Right ventricle myocardium inferior (tissue), 1 donor: ENCODE results near the gene XG. TPM values are rescaled to one million over a fixed set of nuclear protein-coding genes. Genes with fewer than 3 reads are reported as not detected.
"Not testable (repeated sequence)": the region's sequence is repeated elsewhere in the genome, so short reads cannot be mapped to it uniquely, and the experiment has no call there.

ENCODE experiments used
- ATAC-seq: fragments of 200-7000 bp; cut with Tn5 transposase; one replicate; pipeline ENCODE4 v1.9.1; 2020; ENCODE audit warnings: mild to moderate bottlenecking, moderate library complexity
- DNase-seq: peaks from one replicate; pipeline ENCODE4 v3.0.0; 2021; ENCODE audit errors: missing footprints
- intact Hi-C: fragments of 100-400 bp; cut with DNase I; formaldehyde crosslinking; loops from one replicate; pipeline ENCODE4 v1.11.0; 2022
- long read RNA-seq: library from polyadenylated mRNA; unstranded; transcript quantifications from one replicate; pipeline ENCODE4 v2.0.0, GENCODE V29; 2021
- total RNA-seq: library from RNA; stranded (reverse); fragmentation: NEBNext Ultra II Directional; extraction: Animal tissue kit (Norgen Biotek cat#: 25700); gene quantifications from one replicate; pipeline ENCODE4 v1.2.1, GENCODE V29; 2021
- donor health status: DM: no; HTN: yes; CAD: no; lungs with severe emphysema.

The XG gene, protein sequence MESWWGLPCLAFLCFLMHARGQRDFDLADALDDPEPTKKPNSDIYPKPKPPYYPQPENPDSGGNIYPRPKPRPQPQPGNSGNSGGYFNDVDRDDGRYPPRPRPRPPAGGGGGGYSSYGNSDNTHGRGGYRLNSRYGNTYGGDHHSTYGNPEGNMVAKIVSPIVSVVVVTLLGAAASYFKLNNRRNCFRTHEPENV
- 0.19 TPM for total RNA-seq
- long read RNA-seq, result 0 reads

DNA sequence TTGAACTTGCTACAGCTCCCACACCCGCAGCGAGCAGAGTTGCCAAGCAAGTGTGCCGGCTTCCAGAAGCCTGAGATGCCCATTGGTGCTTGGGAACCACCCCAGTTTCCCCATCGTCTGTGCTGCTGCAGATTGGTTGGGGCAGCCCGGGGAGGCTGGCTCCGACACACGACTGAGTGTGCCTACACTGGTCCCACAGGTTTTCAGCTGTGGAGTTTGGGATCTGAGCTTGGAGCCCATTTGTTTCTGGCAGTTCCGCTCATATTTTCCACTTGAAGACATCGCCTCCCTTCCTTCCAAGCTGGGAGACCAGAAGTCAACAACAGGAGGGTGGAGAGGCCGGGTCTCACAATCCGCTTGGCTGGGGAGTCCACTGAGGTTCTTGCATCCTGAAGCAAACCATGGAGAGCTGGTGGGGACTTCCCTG lies at the start of gene XG:
Gene XG, plus strand, starts transcription at position 167 of the 427 bp plus-strand sequence. Its CDS starts 235 bp downstream, at position 402.
- intact Hi-C loops, DNase-seq, ATAC-seq: not testable (repeated sequence)

- ATAC-seq (peak; percentile 71), DNase-seq (no peak)
- intact Hi-C loops, result loop anchor here (5.0 kb wide), 2 partner anchors 108 to 1312 kb away; partner anchors contain the start of gene SLC25A6
Observed at GRCh38 chrX:2703991-2704369, 47.9 kb upstream of the XG start.

DNA sequence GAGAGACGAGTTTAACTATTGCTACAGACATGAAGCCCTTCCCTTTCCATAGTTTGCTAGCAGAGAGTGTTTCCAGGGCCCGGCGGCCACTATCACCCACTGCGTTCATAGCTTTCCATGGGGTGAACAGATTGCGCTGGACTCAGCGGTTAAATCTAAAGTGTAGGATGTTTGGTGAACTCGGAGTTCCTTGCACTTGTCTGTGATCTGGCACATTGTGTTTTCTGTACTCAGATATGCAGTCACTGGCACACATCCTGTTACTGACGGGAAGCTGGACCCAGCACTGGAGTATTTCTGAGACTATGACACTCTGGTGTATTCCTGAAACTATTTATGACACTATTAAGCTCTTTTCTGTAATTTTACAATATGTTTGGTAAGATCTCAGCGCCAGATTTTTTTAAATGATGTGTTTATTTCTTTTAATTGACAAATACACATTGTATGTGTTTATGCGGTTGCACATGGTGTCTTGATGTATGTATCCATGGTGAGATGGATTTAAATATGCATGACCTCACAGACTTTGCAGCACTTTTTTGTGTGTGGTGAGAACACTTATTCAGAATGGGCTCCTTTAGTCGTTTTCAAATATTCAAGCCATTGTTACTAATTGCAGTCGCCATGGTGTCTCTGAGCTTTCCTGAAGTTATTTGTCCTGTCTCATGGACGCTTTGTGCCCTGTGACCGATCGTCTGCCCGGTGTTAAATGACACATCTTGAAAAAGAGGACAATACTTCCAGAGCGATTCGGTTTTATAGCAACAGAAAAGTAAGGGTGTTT lies 46.6 kb upstream of the XG start:
- no peak for DNase-seq
- intact Hi-C loops, result loop anchor here (1.0 kb wide), 1 partner anchor 14 kb away; the partner anchor contains the start of gene CD99
- ATAC-seq, result peak; percentile 77

DNA sequence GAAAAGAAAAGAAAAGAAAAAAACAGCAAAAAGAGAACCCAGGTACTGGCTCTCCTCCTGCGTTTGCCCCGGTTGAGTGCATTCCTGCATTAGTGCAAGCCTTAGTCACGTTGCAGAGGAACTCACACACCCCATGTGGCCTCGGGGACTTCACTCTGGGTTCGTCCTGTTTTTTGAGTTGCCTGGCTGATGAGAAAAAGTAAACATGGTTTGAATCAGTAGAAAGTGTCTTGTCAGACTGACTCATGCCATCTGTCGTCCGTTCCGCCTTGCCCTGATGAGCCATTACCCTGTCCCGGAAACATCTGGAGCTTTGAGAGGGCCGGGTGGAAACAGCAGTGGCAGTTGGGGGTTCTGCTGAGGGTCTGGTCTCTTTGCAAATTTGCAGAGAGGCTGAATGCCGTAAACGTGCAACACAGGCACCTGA lies 44.5 kb upstream of the XG start:
- intact Hi-C loops, result no loop called here
- peak; percentile 80 for DNase-seq

DNA sequence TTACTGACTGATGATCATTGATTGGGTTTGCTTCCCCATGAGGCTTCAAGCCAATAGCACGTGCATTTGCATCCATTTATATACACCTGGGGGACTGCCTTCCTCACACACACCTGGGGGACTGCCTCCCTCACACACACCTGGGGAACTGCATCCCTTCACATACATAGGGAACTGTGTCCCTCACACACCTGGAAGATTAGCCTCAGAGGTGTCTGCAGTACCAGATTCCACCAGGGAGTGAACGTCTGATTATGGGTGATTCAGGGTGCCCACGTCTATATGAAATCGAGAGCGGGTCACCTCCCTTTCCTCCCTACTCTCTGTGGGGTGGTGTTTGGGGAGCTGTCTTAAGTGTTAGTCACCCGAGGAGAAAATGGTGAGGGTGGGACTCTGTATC lies 43.8 kb upstream of the XG start:
- intact Hi-C loops, result no loop called here
- no peak for ATAC-seq
- no peak for DNase-seq

More for the DNA sequence above, 44.5 kb upstream of the XG start:
- peak; percentile 41 for ATAC-seq

DNA sequence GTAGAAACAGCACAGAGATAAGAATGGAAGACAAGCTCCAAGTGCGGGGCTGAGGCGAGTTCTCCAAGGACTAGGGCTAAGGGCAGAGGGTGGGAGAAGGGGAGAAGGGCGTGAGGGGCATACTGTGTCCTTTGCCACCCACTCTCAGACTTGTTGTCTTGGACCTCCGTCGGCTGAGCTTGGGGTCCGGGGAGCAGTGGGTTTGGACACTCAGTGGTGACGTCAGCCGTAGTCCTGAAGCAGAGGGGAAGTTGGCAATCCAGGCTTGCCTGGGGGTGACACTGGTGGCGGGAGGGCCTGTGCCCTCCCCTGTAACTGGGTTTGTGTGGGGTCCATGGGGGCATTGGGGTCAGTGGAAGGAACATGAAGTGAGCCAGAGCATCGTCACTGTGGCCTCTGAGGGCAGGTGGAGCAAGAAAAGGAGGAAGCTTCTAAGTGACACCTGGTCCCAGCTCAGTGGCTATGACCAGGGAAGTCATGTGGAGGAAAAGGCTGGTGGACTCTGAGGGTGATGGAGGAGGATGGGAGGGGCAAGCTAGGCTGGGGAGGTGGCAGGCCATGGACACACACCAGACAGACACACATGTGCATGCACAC lies 43.1 kb upstream of the XG start:
- ATAC-seq (no peak), DNase-seq (no peak)
- intact Hi-C loops, result no loop called here

GRCh38 chrX:2709556-2709955 lies 42.3 kb upstream of the XG start:
- DNase-seq, result no peak
- no peak for ATAC-seq
- intact Hi-C loops, result no loop called here

- intact Hi-C loops, result no loop called here
- DNase-seq (no peak), ATAC-seq (peak; percentile 45)
Observed at GRCh38 chrX:2710041-2710840, 41.6 kb upstream of the XG start.

GRCh38 chrX:2711441-2711840 lies 40.4 kb upstream of the XG start:
- no peak for ATAC-seq
- no peak for DNase-seq
- intact Hi-C loops, result no loop called here

DNA sequence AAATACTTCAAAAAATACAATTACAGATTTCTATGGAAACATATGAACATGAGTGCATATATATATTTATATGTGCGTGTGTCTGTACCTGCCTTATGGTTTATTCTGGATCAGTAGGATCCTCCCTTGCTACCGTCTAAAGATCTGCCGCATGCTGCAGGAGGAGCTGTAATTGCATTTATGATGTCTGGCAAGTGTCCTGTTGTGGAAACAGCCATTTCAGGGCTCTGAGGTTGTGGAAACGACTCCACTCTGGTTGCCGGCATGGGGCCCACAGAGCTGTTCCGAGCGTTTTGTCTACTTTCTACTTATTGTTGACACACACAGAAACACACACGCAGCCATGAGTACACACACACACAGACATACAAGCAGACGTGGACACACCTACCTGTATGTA lies 39.4 kb upstream of the XG start:
- no peak for ATAC-seq
- no peak for DNase-seq
- intact Hi-C loops, result no loop called here

- intact Hi-C loops, result no loop called here
- no peak for DNase-seq
- ATAC-seq, result no peak
Observed at GRCh38 chrX:2712890-2713840, 38.7 kb upstream of the XG start.

DNA sequence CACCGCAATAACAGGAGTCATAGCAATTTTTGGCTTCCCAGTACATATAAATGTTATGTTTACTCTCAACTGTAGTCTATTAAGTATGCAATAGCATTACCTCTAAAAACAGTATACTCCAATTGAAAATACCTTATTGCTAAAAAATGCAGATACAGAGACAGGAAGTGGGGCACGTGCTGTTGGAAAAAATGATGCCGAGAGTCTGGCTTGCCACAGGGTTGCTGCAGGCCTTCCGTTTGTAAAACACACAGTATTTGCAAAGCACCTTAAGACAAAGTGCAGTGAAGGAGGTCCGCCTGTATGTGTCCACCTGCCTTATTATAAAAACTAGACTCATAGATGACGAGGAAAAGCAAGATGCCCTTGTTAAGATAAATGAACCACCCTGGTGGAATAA lies 37.3 kb upstream of the XG start:
- DNase-seq (no peak), ATAC-seq (no peak)
- intact Hi-C loops, result no loop called here

DNA sequence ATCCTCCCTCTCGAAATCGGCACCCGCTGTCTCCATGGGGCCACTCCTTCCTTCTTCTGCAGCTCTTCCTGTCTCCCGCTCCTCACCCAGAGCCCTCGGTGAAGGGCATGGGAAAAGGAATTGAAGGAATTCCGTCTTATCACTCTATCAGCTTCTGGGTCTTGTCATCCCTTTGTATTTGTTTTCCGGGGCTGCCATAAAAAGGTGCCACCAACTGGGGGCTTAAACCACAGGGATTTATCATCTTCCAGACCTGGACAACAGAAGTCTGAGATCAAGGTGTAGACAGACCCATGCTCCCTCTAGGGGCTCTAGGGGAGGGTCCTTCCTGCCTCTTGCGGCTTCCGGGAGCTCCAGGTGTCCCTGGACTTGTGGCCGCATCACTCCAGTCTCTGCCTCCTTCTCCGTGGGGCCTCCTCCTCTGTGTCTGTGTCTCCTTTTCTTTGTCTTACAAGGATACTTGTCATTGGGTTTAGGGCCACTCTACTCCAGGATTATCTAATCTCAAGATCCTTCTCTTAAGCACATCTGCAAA lies 36.7 kb upstream of the XG start:
- ATAC-seq, result no peak
- intact Hi-C loops, result no loop called here
- no peak for DNase-seq

DNA sequence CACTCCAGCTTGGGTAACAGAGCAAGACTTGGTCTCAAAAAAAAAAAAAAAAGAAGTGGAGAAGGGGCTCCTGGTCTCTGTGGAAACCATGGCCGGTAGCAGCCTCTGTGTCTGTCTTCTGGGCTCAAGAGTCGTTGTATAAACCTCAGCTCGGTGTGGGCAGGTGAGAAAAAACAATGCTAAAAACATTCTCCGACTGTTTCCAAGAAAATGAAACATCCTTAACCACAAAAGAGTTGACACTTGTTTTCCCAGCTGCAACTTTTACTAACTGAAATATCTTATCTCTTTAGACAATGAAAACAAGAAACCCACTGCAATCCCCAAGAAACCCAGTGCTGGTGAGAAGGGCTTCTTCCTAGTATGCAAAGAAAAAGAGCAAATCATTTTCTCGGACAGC lies 34.5 kb upstream of the XG start:
- ATAC-seq, result no peak
- no peak for DNase-seq
- intact Hi-C loops, result no loop called here

DNA sequence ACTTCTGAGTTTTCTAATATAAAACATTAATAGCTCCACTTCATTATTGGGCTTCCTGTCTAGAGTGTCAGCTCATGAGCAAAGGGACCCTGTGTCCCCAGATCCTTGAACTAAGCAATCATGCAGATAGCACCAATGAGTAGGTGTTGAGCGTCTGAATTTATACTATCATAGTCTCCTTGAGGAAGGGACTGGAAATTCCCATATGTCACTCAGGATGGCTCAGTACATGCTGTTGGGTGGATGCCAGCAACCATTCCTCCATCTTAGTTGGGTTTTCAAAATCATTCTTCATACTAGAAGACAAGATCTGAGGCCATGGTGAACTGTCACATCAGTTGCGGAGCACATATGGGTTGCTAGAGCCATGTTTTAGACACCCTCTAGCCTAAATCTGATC lies 33.0 kb upstream of the XG start:
- DNase-seq (no peak), ATAC-seq (no peak)
- intact Hi-C loops, result no loop called here

- ATAC-seq, result no peak
- intact Hi-C loops, result no loop called here
Observed at GRCh38 chrX:2719774-2720447, 31.9 kb upstream of the XG start.

DNA sequence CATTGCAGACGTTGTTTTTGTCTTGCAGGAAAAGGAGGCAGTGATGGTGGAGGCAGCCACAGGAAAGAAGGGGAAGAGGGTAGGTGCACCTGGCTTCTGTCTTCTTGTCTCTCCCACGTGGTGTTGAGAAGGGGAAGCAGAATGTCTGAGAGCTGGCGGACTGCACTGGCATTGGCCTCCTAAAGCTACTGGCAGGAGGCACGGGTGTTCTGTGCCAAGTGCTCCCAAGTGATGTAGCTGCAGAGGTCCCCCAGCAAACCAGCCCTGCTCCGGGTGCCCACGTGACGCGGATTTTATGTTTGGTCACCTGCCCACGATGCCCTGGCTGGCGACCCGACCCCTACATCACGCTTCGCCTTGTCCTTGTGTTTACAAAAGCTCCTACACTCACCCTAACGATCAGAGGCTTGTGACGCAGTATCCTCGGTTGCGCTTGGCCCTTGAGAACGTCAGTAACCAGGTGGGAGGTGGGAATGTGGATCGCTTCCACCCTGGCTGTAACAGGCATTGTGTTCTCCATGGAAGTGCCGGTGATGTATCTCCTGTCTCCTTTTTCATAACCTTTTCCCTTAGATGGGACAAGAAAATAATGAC lies 28.5 kb upstream of the XG start:
- DNase-seq (no peak), ATAC-seq (peak; percentile 83)
- intact Hi-C loops, result no loop called here

More at GRCh38 chrX:2719774-2720447, 31.9 kb upstream of the XG start:
- no peak for DNase-seq
